ENCODE measurements around the gene UBE2G2.
"Not testable (repeated sequence)": the region's sequence is repeated elsewhere in the genome, so short reads cannot be mapped to it uniquely, and the experiment has no call there.

UBE2G2 gene

GRCh38 chr21:44835647-44835973, 34.0 kb upstream of the UBE2G2 start:
- no peak for DNase-seq

GRCh38 chr21:44834951-44835646, 33.5 kb upstream of the UBE2G2 start:
- DNase-seq: no peak

- no peak for DNase-seq
Observed at GRCh38 chr21:44834231-44834950, 32.8 kb upstream of the UBE2G2 start.

- DNase-seq: no peak
Observed at GRCh38 chr21:44833663-44834062, 32.0 kb upstream of the UBE2G2 start.

GRCh38 chr21:44832516-44833255, 31.1 kb upstream of the UBE2G2 start:
- not testable (repeated sequence) for DNase-seq

GRCh38 chr21:44831227-44831860, 29.7 kb upstream of the UBE2G2 start:
- DNase-seq: no peak

GRCh38 chr21:44829507-44830092, 28.0 kb upstream of the UBE2G2 start:
- no peak for DNase-seq

GRCh38 chr21:44828362-44829056, 26.9 kb upstream of the UBE2G2 start:
- DNase-seq: no peak

- no peak for DNase-seq
Observed at GRCh38 chr21:44823179-44823660, 21.6 kb upstream of the UBE2G2 start.

- DNase-seq: no peak
Observed at GRCh38 chr21:44822484-44823178, 21.0 kb upstream of the UBE2G2 start.

GRCh38 chr21:44820851-44821250, 19.2 kb upstream of the UBE2G2 start:
- DNase-seq: no peak

- no peak for DNase-seq
Observed at GRCh38 chr21:44819283-44820243, 17.9 kb upstream of the UBE2G2 start.

GRCh38 chr21:44818640-44819011, 17.0 kb upstream of the UBE2G2 start:
- DNase-seq: no peak

GRCh38 chr21:44817914-44818639, 16.5 kb upstream of the UBE2G2 start, which contains the start of gene SUMO3:
Gene SUMO3 (minus strand): TSS chr21:44818062. CDS start chr21:44817968, 94 bp downstream.
- peak; percentile 92 for DNase-seq

- DNase-seq: peak; percentile 97
Observed at GRCh38 chr21:44817506-44817880, 15.9 kb upstream of the UBE2G2 start.

- no peak for DNase-seq
Observed at GRCh38 chr21:44816761-44817505, 15.3 kb upstream of the UBE2G2 start.

GRCh38 chr21:44815852-44816628, 14.4 kb upstream of the UBE2G2 start:
- no peak for DNase-seq

- DNase-seq: no peak
Observed at GRCh38 chr21:44815225-44815624, 13.6 kb upstream of the UBE2G2 start.
